Measurements from ENCODE around the gene SULT1A1. TPM values are rescaled to one million over a fixed set of nuclear protein-coding genes. Genes with fewer than 3 reads are reported as not detected.
"Not testable (repeated sequence)": the region's sequence is repeated elsewhere in the genome, so short reads cannot be mapped to it uniquely, and the experiment has no call there.

The SULT1A1 gene
- total and polyA plus RNA-seq, 2 experiments from 2014 or later = not detected

DNA sequence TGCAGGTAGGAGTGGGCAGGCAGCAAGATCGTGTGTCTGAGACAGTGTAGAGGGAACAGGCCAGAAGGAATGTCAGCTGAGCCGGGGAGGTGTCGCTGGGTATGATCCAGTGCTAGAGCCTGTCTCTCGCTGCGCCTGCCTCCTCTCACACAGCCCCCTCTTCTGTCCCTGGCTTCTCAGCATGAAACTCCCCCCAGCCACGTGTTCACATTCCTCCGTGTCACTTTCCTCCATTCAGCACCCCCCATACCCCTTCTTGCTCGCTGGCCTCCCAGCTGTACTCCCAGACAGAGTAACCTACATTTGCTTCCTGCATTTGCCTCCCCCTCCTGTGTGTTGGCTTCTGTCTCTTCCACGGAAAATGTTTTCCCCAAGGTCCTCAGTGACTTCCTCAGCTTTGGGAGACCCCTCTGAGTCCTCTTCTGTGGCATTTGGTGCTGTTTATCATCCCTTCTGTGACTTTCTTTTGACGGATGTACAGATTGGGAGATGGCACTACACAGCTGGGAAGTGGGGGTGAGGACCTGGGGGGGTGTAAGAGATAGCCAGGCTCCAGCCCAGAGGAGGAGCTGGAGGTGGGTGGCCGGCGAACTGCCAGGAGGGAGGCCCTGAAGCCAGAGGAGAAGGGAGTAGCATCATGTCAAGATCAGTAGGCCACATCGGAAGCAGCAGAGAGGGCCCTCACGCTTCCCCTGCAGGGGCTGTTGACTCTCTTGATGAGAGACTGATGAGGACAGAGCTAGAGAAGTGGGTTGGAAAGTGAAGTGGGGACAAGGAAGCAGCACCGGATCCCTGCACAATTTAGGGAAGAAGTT is 36.9 kb downstream of the SULT1A1 start:
- peak; percentile 19 for DNase-seq
- in situ Hi-C loops (cut with MboI) = loop anchor here (10.0 kb wide), 1 partner anchor 52 kb away; no protein-coding TSS in a partner anchor
- no peaks in the 10 kb centered on the region for H3F3A ChIP-seq (ENCODE audit: insufficient read depth)
- H3K9me2 ChIP-seq (ENCODE audit: insufficient read depth) = no peaks in the 10 kb centered on the region
- 34 to 36% methylated on average over 15 of the region's 15 CpGs for WGBS, 2 experiments (ENCODE audit: low coverage in 1 of 2, low lambda C conversion rate in 2 of 2, missing lambda C conversion rate in 2 of 2)
- H2AFZ ChIP-seq = no peak overlapping the region
- no peaks in the 10 kb centered on the region for H3K4me1 ChIP-seq (ENCODE audit: insufficient read depth)
- H3K27me3 ChIP-seq (replicated peaks; ENCODE audit: insufficient read depth) = no peaks in the 10 kb centered on the region
- no peak overlapping the region; the same call in 1 of the 2 replicates for H3K9ac ChIP-seq
- no peaks in the 10 kb centered on the region for H3K9me3 ChIP-seq (ENCODE audit: low read depth)
- H3K4me2 ChIP-seq (ENCODE audit: unreplicated experiment) = no peak overlapping the region
- TF ChIP-seq EZH2phosphoT487 (IDR thresholded peaks at IDR 0.05; ENCODE audit: insufficient read depth, low read depth) = no peak
- no peak for TF ChIP-seq EZH2 (IDR thresholded peaks at IDR 0.05; ENCODE audit: insufficient read depth, poor library complexity, severe bottlenecking)
- H3K27ac ChIP-seq = no peak overlapping the region
- H3K79me2 ChIP-seq (ENCODE audit: insufficient read depth) = no peaks in the 10 kb centered on the region
- no peaks in the 10 kb centered on the region for H3K36me3 ChIP-seq (ENCODE audit: low read depth)
- no peak overlapping the region for H3K4me3 ChIP-seq
- no peaks in the 10 kb centered on the region for H4K20me1 ChIP-seq (ENCODE audit: insufficient read depth)

DNA sequence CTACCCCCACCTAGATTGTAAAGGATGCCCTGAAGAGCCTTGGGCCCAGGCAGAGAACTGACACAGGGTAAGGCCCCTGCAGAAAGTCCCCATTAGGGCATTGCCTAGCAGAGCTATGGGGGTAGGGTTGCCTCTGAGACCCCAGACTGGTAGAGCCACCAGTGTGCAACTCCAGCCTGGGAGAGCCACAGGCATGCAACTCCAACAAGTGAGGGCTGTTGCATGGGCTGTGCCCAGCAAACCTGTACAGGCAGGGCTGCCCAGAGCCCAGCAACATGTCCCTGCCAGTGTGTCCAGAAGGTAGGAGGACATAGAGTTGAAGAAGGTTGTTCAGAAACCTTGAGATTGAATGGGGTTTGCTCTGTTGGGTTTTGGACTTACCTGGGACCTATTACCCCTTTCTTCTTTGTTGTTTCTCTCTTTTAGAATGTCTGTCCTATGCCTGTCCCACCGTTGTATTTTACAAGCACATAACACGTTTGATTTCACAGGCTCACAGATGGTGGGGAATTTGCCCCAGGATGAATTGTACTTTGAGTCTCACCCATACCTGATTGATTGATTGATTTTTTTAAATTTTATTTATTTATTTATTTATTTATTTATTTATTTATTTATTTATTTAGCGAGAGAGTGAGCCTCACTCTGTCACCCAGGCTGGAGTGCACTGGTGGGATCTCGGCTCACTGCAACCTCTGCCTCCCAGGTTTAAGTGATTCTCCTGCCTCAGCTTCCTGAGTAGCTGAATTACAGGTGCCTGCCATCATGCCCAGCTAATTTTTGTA is 39.7 kb downstream of the SULT1A1 start:
- no peaks in the 10 kb centered on the region for H3K36me3 ChIP-seq (ENCODE audit: low read depth)
- no peak overlapping the region for H2AFZ ChIP-seq
- no peak overlapping the region for H3K4me3 ChIP-seq
- no peak overlapping the region for H3K9ac ChIP-seq
- no peaks in the 10 kb centered on the region for H3K27me3 ChIP-seq (replicated peaks; ENCODE audit: insufficient read depth)
- H4K20me1 ChIP-seq (ENCODE audit: insufficient read depth) = no peaks in the 10 kb centered on the region
- H3K9me3 ChIP-seq (ENCODE audit: low read depth) = no peaks in the 10 kb centered on the region
- no peak for TF ChIP-seq EZH2 (IDR thresholded peaks at IDR 0.05; ENCODE audit: insufficient read depth, poor library complexity, severe bottlenecking)
- no peak for TF ChIP-seq EZH2phosphoT487 (IDR thresholded peaks at IDR 0.05; ENCODE audit: insufficient read depth, low read depth)
- no peak overlapping the region for H3K4me2 ChIP-seq (ENCODE audit: unreplicated experiment)
- no peaks in the 10 kb centered on the region for H3K4me1 ChIP-seq (ENCODE audit: insufficient read depth)
- WGBS, 2 experiments (ENCODE audit: low coverage in 1 of 2, low lambda C conversion rate in 2 of 2, missing lambda C conversion rate in 2 of 2) = 98 to 99% methylated on average over 4 of the region's 4 CpGs
- H3F3A ChIP-seq (ENCODE audit: insufficient read depth) = no peaks in the 10 kb centered on the region
- in situ Hi-C loops (cut with MboI) = loop anchor here (10.0 kb wide), 1 partner anchor 55 kb away; no protein-coding TSS in a partner anchor
- H3K79me2 ChIP-seq (ENCODE audit: insufficient read depth) = no peaks in the 10 kb centered on the region
- no peak for DNase-seq
- H3K9me2 ChIP-seq (ENCODE audit: insufficient read depth) = no peaks in the 10 kb centered on the region
- no peak overlapping the region for H3K27ac ChIP-seq

DNA sequence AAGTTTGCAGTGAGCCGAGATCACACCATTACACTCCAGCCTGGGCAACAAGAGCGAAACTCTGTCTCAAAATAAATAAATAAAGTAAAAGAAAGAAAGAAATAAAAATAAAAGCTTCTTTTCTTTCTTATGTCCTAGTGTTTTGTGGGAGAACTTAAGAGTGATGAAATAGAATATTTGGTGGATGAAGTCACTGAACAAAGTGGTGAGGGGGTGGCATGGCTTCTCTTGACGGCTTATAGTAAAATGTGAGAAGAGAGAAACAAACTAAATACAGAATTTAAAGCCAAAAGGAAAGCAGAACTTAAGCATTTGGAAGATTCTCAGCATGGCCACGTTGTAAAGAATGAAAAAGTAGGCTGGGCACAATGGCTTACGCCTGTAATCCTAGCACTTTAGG is 40.8 kb downstream of the SULT1A1 start:
- Histone ChIP-seq H3K36me3 (ENCODE audit: low read depth) (no peaks in the 10 kb centered on the region), H3K27ac (no peak overlapping the region), H3K4me3 (no peak overlapping the region), H3F3A (ENCODE audit: insufficient read depth) (no peaks in the 10 kb centered on the region), H3K4me1 (ENCODE audit: insufficient read depth) (no peaks in the 10 kb centered on the region), H3K79me2 (ENCODE audit: insufficient read depth) (no peaks in the 10 kb centered on the region; the same call in 1 of the 2 replicates), H4K20me1 (ENCODE audit: insufficient read depth) (no peaks in the 10 kb centered on the region), H3K9ac (no peak overlapping the region), H3K9me3 (ENCODE audit: low read depth) (no peaks in the 10 kb centered on the region), H2AFZ (no peak overlapping the region), H3K4me2 (ENCODE audit: unreplicated experiment) (no peak overlapping the region), H3K9me2 (ENCODE audit: insufficient read depth) (no peaks in the 10 kb centered on the region), H3K27me3 (replicated peaks; ENCODE audit: insufficient read depth) (no peaks in the 10 kb centered on the region)
- no peak for TF ChIP-seq EZH2 (IDR thresholded peaks at IDR 0.05; ENCODE audit: insufficient read depth, poor library complexity, severe bottlenecking)
- TF ChIP-seq EZH2phosphoT487 (IDR thresholded peaks at IDR 0.05; ENCODE audit: insufficient read depth, low read depth) = no peak
- DNase-seq = peak; percentile 57
- WGBS, 2 experiments (ENCODE audit: low coverage in 1 of 2, low lambda C conversion rate in 2 of 2, missing lambda C conversion rate in 2 of 2) = 78 to 79% methylated on average over 5 of the region's 5 CpGs
- in situ Hi-C loops (cut with MboI) = no loop called here

DNA sequence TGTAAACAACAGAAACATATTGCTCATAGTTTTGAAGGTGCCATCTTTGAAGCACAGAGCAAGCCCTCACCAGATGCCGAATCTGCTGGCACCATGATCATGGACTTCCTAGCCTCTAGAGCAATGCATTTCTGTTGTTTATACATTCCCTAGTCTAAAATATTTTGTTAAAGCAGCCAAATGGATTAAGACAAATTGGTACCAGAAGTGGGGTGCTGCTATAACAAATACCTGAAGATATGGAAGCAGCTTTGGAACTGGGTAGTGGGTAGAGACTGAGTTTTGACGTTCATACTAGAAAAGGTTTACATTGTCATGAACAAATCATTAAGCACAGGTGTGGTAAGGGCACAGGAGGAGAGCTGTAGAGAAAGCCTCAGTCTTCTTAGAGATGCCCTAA is 42.6 kb downstream of the SULT1A1 start:
- Histone ChIP-seq H3K4me1 (ENCODE audit: insufficient read depth) (no peaks in the 10 kb centered on the region), H3K27ac (no peak overlapping the region), H2AFZ (no peak overlapping the region), H3K4me2 (ENCODE audit: unreplicated experiment) (no peak overlapping the region), H3K4me3 (no peak overlapping the region), H3K36me3 (ENCODE audit: low read depth) (no peaks in the 10 kb centered on the region), H3F3A (ENCODE audit: insufficient read depth) (no peaks in the 10 kb centered on the region), H3K9me3 (ENCODE audit: low read depth) (no peaks in the 10 kb centered on the region), H4K20me1 (ENCODE audit: insufficient read depth) (no peaks in the 10 kb centered on the region), H3K79me2 (ENCODE audit: insufficient read depth) (no peaks in the 10 kb centered on the region; the same call in 1 of the 2 replicates), H3K9me2 (ENCODE audit: insufficient read depth) (no peaks in the 10 kb centered on the region), H3K27me3 (replicated peaks; ENCODE audit: insufficient read depth) (no peaks in the 10 kb centered on the region), H3K9ac (no peak overlapping the region)
- no peak for DNase-seq
- 95 to 100% methylated on average over 2 of the region's 2 CpGs for WGBS, 2 experiments (ENCODE audit: low coverage in 1 of 2, low lambda C conversion rate in 2 of 2, missing lambda C conversion rate in 2 of 2)
- in situ Hi-C loops (cut with MboI) = no loop called here
- no peak for TF ChIP-seq EZH2phosphoT487 (IDR thresholded peaks at IDR 0.05; ENCODE audit: insufficient read depth, low read depth)
- TF ChIP-seq EZH2 (IDR thresholded peaks at IDR 0.05; ENCODE audit: insufficient read depth, poor library complexity, severe bottlenecking) = no peak

DNA sequence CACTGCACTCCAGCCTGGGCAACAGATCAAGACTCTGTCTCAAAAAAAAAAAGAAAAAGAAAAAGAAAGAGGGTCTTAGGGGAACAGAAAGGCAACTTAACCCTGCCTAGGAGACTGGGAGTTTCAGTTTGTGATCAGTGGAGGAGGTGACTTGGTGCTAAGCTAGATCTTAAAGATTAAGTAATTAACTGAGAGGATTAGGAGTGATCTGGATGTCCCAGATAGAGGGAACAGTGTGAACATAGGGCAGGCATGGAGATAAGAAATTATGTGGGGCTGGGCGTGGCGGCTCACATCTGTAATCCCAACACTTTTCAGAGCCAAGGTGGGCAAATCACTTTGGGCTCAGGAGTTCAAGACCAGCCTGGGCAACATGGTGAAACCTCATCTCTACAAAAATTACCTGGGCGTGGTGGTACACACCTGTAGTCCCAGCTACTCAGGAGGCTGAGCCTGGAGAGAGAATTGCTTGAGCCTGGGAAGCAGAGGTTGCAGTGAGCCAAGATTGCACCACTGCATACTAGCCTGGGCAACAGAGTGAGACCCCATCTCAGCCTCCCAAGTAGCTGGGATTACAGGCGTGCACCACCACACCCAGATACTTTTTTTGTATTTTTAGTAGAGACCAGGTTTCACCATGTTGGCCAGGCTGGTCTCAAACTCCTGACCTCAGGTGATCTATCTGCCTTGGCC is 43.5 kb downstream of the SULT1A1 start:
- DNase-seq; H3K9ac ChIP-seq; H4K20me1 ChIP-seq (ENCODE audit: insufficient read depth); H3K36me3 ChIP-seq (ENCODE audit: low read depth); H3K4me3 ChIP-seq; H2AFZ ChIP-seq; in situ Hi-C loops (cut with MboI); H3K4me2 ChIP-seq (ENCODE audit: unreplicated experiment); H3K27me3 ChIP-seq (replicated peaks; ENCODE audit: insufficient read depth); H3K79me2 ChIP-seq (ENCODE audit: insufficient read depth); H3K9me3 ChIP-seq (ENCODE audit: low read depth); H3K27ac ChIP-seq; H3K9me2 ChIP-seq (ENCODE audit: insufficient read depth); H3K4me1 ChIP-seq (ENCODE audit: insufficient read depth); H3F3A ChIP-seq (ENCODE audit: insufficient read depth): not testable (repeated sequence)
- 98 to 99% methylated on average over 4 of the region's 4 CpGs for WGBS, 2 experiments (ENCODE audit: low coverage in 1 of 2, low lambda C conversion rate in 2 of 2, missing lambda C conversion rate in 2 of 2)
